GM23338 (cell line): ENCODE measurements around the gene NCBP1.

Source experiments
- CTCF ChIP-seq, 2 experiments: fragments of 200-600 bp in 1 of 2; sonication (generic) in 1 of 2; conservative IDR thresholded peaks; 2 replicates each; pipeline versions ENCODE4 v1.5.1 to v1.6.1; 2016 to 2017; ENCODE audit warnings: antibody characterized with exemption in 2 of 2, low read depth in 2 of 2, mild to moderate bottlenecking in 2 of 2, moderate library complexity in 1 of 2
- EZH2phosphoT487 ChIP-seq: fragments of 200-600 bp; sonication (generic); IDR thresholded peaks from one replicate; pipeline ENCODE4 v1.8.1; 2018; ENCODE audit warnings: antibody characterized with exemption; ENCODE audit not compliant: unreplicated experiment
- JUNB ChIP-seq: IDR thresholded peaks from one replicate; pipeline ENCODE4 v1.6.1; 2016; ENCODE audit warnings: antibody characterized with exemption; ENCODE audit not compliant: unreplicated experiment
- POLR2AphosphoS5 ChIP-seq: IDR thresholded peaks from 2 replicates; pipeline ENCODE4 v1.6.1; 2016; ENCODE audit warnings: antibody characterized with exemption, low read depth
- ZNF331 ChIP-seq: fragments of 250-450 bp; sonication (Bioruptor Pico); IDR thresholded peaks from 2 replicates; pipeline ENCODE4 v1.5.0; 2020; ENCODE audit warnings: low read depth, mild to moderate bottlenecking, moderate library complexity

- no peak for TF ChIP-seq CTCF (conservative IDR thresholded peaks at IDR 0.05; ENCODE audit: low read depth in 2 of 2)
- no peak for TF ChIP-seq POLR2AphosphoS5
- no peak for TF ChIP-seq EZH2phosphoT487
- no peak for TF ChIP-seq JUNB
- no peak for TF ChIP-seq ZNF331 (CRISPR knock-in tag)
Measured at GRCh38 chr9:97694769-97695168, 61.1 kb downstream of the NCBP1 start.
